ENCODE data around the gene CHP1.
"Not testable (repeated sequence)": the region's sequence is repeated elsewhere in the genome, so short reads cannot be mapped to it uniquely, and the experiment has no call there.

Gene CHP1

DNA sequence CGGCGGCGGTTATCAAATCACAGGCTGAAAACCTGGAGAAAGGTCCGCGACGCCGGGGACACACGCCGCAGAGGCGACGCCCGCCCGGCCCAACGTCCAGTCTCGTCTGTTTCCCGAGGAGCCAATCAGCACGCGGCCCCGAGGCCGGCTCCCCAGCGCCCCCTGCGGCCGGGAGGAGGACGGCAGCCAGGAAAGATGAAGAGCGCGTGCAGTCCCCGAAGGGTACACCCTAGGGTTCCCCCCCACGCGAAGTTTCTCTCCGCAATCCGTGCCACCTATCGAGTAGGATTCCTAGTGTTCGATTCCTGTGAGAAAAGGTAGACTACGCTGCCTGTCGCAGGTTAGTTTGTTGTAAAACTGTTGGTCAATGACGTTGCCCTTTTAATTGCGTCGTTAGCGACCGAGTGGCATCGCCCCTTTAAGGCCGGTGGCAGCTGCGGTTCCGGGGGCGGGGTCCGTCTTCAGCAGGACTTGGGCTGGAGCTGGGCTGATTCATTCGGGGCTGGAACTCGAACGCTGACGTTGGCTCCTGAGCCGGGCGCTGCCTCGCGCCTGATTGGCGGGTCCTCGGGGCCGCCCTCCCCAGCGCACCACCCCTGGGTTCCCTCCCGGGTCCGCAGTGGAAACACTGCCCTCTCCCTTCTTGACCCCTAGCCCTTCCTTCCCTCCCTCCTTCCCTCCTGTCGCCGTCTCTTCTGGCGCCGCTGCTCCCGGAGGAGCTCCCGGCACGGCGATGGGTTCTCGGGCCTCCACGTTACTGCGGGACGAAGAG, at the start of gene CHP1, which contains the start of gene EXD1:
Gene CHP1 (plus strand): TSS at position 619 of the 772 bp plus-strand sequence. CDS start 115 bp downstream, at position 734.
Gene EXD1 (minus strand): TSS at position 108 of the 772 bp plus-strand sequence. CDS start 4,182 bp downstream, outside the sequence.
- DNase-seq = peak; percentile 99

DNA sequence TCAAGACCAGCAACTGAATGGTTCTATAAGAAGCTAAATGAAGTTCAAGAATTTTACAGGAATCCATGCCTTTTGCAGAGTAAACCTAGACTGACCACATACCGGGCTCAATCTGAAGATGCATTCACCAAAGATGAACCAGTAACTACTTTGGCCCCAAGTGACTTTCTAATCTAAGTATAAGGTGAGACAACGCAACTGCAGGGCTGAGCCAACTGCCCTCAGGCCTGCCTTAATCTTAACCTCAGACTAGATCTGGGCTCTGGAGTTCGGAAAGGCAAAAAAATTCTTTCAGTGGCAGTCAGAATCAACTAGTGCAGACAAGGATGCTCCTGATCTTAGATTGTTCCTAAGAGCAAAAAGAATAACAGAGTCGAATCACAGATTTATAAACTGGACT, 48.8 kb upstream of the CHP1 start:
- no peak for DNase-seq

DNA sequence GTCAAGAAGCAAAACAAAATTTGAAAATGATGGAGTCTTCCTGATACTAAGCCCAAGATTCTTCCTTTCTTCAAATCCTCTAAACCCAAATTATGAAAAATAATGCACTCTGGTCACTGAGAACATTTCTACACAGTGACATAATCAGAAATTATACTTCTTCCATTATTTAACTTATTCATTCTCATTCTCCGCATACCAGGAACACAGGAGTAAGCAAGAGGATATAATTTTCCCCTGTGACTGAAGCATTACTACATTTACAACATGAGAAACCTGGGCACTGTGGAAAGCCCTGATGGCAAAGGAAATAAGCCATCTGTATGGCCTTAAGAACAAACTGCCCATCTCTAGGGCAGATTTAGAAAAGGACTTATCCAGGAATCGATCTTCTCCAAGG, 47.5 kb upstream of the CHP1 start:
- DNase-seq = no peak

DNA sequence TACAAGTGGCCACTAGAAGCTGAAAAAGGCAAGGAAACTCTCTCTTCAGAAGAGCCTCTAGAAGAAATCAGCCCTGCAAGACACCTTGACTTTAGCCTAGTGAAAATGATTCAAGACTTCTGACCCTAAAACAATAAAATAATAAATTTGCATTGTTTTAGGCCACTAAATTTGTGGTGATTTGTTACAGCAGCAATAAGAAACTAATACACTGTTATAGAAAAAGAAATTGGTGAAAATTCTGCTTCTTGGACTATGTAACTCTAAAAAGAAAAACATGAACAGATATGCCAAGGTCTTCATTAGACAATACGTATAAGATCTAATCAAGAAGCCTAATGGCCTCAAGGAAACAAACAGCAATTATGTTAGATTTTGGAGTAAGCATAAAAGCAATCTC, 36.6 kb upstream of the CHP1 start:
- no peak for DNase-seq

DNA sequence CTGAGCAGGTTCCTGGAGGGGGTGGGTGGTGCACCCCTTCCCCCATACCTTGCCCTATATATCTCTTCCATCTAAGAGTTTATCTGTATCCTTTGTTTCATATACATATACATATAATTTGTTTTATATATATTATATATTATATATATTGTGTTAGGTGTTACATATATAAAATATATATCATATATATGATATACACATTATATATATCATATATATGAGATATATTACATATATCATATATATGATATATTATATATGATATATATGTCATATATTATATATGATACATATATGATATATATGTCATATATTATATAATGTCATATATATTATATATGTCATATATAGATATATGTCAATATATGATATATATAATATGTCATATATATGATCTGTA, 31.6 kb upstream of the CHP1 start:
- no peak for DNase-seq

DNA sequence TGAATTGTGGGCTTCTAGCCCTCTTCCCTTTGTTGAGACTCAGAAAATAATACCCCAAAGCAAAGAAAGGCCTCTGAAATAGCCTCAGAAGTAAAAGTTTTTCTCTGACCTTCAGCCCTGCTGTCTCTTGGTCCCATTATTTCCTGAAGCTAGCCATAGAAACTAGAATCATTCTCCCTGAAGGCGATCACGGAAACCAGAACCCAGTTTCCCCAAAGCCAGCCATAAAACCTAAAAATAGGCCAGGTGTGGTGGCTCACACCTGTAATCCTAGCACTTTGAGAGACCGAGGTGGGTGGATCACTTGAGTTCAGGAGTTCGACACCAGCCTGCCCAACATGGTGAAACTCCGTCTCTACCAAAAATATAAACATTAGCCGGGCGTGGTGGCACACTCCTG, 27.7 kb upstream of the CHP1 start:
- no peak for DNase-seq

DNA sequence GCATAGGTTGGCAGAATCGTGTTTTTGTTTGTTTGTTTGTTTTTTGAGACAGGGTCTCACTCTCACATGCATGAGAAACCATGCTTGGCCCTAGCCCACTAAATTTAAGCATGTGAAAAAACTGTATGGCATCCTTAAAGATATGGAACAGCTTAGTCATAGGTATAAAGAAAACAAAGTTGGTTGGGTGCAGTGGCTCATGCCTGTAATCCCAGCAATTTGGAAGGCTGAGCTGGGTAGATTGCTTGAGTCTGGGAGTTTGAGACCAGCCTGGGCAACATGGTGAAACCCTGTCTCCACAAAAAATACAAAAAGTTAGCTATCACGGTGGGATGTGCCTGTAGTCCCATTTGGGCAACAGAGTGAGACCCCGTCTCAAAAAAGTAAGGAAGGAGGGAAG, 25.8 kb upstream of the CHP1 start:
- DNase-seq = no peak

DNA sequence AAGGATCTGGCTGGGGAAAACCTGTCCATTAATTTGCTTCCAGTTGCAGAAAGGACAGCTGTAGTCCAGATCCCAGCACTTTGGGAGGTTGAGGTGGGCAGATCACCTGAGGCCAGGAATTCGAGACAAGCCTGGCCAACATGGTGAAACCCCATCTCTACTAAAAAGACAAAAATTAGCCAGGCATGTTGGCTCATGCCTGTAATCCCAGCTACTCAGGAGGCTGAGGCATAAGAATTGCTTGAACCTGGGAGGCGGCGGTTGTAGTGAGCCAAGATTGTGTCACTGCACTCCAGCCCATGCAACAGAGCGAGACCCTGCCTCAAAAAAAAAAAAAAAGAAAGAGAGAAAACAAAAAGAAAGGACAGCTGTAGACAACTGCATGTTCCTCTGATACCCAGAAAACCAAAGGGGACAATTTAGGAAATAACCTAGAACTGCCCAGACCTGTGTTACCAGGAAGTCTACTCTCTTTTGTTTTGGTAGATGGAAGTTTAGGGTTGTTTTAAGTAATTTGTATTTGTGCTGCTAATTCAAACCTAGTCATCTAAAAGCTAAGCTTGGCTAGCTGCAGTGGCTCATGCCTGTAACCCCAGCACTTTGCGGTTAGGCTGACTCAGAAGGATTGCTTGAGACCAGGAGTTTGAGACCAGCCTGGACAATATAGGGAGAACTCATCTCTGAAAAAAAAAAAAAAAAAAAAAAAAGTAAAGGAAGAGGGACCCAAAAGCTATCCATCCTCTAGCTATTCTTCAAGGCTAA, 23.2 kb upstream of the CHP1 start:
- DNase-seq = no peak

DNA sequence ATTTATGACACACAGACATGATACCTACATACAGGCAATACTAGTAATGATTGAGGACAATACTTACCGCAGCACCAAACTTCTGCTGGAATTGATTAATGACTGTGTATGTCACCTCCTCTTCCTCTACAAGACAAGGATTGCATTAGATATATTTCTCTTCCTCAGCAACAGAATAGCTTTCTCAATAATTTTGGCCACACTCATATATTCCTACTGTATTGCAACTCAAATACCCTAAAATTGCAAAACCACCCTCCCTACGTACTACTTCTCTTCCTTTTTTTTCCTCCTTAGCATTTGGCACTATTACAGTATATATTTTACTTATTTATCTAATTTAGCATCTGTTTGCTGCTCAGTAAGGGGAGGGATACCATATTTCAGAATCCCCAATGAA, 15.4 kb upstream of the CHP1 start:
- no peak for DNase-seq

DNA sequence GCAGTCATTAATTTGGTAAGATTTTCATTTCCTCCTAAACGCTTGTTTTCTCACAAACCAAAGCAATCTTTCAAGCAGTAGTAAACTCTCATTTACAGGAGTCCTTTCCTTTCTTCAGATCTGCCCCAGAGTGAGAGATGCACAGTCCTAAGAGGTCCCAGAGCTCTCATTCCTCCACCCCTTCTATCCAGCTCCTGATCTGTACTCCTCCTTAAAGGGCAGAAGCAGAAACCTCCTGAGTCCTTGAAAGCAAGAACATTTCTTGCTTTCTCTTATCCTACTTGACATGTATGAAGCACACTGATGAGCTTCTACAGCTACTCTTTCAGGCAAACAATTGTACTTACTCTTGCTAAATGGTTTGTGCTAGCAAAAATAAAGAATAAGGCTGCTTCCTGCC, 12.2 kb upstream of the CHP1 start:
- no peak for DNase-seq

DNA sequence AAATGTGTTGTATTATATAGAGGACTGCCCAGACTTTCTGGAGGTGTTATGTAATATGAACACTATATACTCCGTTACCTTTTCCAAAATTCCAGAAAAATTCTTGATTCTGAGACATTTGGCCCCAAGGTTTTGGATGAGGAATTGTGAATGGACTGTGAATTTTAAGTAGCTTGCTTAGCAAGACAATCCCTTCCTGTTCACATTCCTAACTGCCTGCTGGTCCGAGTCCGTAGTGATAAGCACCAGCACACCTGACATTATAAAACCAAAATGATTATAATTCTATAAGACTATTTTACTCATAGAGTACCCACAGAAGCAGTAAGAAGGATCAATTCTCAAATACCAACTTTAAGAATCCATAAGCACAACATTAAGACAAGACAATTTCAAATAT, 11.7 kb upstream of the CHP1 start:
- no peak for DNase-seq

DNA sequence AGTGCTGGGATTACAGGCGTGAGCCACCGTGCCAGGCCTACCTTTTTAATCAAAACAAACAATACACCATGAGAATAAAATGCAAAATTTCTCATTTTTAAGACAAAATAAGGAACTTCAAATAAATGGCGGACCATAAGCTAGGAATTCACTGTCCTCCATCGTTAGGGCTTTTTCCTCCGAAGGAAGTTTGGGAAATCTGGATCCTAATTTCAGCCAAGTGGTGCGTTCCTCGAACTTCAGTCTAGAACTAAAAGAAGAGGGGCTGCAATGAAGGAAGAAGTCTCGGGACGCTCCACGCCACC, 771 bp upstream of the CHP1 start:
- no peak for DNase-seq

DNA sequence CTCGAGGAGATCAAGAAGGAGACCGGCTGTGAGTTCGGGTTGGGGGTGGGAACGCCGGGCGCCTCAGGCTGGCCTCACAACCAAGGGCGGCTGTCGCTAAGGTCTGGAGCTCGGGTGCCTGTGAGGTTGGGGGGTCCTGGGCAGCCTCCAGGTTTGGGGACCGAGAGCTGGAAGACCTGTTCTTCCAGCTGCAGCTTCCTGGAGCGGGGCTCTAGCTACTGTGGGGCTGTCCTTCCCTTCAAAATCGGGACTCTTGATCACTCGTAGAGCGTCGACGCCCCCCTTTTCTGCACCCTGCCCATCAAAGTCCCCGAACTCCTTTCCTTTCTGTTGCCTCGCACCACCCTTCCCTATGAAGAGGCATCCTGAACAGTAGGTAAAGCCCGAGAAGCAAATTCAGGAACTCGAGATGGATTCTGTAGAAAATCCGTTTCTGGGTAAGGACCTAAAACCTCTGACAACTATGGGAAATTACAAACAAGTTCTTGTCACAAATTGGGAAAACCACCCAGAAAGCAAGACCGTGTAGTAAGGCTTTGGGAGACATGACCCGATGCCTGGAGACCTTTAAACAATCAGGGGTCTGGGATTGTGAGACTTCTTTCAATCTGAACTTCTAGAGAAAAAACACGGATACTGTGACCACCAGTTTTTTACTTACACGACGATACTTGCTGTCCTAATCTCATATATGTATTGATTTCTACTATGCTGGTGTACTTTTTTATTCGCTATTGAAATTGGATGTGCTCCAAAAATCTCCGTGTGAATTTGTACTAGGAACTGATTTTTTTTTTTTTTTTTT, 556 bp downstream of the CHP1 start:
- DNase-seq = no peak

DNA sequence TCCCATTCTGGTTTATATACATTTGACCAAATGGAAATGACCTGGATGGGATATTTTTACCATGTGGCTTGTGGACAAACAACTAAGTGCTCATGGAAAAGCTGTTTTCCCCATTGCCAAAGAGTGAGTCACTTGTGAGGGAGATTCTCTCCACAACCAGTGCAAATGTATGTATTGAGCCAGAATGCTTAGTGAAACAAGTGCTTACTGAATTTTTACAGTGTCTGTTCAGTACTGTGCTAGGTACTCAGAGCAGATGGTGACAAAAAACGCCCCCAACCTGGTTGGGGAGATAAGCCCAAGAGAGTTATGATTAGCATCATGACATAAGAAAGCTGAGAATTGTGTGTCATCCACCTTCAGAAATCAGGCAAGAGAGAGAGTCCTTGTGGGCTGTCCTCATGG, 2.3 kb downstream of the CHP1 start:
- DNase-seq = no peak

DNA sequence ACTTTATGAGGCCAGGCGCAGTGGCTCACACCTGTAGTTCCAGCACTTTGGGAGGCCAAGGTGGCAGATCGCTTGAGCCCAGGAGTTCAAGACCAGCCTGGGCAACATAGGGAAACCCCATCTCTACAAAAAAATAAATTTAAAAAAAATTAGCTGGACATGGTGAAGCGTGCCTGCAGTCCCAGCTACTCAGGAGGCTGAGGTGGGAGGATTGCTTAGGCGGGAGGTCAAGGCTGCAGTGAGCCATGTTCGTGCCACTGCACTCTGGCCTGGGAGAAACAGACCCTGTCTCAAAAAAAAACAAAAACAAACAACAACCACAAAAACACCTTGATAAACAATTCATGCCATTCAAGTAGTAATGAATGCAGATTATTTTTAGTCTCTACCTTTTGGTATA, 4.2 kb downstream of the CHP1 start:
- DNase-seq = not testable (repeated sequence)

DNA sequence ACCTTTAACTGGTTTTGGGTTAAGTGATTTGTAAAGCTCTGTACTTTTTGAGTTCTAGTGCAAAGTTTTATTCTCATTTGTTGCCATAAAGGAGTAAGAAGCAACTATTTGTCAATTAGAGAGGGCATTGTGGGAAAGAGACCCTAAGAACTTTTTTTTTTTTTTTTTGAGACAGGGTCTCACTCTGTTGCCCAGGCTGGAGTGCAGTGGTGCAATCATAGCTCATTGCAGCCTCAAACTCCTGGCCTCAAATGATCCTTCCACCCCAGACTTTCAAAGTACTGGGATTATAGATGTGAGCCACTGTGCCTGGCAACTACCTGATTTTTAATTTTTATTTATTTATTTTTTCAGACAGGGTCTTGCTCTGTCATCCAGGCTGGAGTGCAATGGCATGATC, 4.9 kb downstream of the CHP1 start:
- DNase-seq = no peak

DNA sequence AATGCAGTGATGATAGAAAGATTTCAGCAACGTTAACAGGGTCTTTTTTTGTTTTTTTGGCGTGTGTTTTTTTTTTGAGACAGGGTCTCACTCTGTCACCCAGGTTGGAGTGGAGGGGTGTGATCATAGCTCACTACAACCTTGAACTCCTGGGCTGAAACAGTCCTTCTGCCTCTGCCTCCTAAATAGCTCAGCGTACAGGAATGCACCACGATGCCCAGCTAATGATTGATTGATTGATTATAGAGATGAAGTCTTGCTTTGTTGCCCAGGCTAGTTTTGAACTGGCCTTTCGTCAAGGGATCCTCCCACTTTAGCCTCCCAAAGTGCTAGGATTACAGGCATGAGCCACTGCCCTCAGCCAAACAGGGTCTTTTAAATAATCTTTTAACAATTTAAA, 7.0 kb downstream of the CHP1 start:
- no peak for DNase-seq

DNA sequence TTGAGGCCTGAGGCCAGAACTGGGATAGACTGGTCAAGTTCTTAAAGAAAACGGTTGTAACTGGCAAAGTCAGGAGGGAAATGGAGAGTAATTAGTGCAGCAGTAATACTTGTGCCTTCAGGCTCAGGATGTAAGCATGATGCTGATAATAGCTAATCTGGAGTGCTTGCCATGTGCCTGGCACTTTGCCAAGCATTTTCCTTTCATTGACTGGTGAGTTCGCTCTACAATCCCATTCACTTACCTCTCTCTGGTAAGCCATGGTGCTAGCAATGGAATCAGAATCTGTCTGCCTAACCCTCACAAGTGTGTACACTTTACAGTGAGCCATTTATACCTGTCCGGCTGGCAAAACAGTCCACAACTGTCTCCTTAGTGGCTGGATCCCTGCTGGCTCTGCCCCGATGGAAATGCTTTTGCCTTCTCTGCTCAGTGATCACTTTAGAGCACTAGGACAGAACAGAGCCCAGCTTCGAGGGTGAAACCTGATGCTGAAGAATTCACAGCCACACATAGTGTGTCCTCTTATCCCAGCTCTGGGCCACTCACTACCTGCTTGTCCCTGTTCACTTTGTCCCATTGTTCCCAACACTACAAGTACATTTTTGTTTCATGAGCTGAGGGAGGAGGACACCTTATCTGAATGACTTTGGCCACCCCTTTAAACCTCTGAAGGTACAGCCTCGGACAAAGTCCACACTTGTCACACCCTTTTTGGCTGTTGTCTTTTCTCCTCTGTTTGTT, 10.3 kb downstream of the CHP1 start:
- no peak for DNase-seq

DNA sequence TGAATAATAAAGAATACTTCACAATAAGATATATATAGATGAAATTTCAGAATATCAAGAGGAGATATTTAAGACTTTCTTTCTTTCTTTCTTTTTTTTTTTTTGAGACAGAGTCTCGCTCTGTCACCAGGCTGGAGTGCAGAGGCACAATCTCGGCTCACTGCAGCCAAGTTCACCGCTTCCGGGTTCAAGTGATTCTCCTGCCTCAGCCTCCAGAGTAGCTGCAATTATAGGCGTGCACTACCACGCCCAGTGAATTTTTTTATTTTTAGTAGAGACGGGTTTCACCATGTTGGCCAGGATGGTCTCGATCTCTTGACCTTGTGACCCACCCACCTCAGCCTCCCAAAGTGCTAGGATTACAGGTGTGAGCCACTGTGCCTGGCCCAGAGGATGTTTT, 19.7 kb downstream of the CHP1 start:
- DNase-seq = not testable (repeated sequence)

DNA sequence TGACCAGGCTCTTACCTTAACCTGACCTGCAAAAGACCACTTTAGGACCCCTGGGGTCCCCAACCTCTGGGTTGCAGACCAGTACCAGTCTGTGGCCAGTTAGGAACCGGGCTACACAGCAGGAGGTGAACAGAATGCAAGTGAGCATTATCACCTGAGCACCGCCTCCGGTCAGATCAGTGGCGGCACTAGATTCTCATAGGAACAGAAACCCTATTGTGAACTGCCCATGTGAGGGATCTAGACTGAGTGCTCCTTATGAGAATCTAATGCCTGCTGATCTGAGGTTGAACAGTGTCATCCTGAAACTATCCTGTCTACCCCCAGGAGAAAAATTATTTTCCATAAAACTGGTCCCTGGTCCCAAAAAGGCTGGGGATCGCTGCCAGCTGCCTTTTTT, 20.3 kb downstream of the CHP1 start:
- no peak for DNase-seq

DNA sequence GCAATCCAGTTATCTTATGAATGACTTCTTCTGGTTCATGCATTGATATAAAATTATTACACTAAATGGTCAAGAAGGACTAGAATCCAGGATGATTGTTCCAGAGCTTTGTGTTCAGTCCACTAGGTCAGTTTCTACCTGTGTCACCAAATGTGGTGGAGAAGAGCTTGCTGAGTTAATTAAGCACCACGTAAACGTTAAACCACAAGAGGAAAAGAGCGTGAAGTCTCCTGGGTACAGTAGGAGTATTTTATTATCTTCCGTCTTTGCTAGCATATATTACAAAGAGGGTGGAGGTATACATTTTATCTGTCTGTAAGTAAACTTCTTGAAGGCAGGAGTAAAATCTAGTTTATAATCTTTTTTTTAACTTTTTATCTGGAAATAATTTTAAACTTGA, 23.5 kb downstream of the CHP1 start:
- no peak for DNase-seq

DNA sequence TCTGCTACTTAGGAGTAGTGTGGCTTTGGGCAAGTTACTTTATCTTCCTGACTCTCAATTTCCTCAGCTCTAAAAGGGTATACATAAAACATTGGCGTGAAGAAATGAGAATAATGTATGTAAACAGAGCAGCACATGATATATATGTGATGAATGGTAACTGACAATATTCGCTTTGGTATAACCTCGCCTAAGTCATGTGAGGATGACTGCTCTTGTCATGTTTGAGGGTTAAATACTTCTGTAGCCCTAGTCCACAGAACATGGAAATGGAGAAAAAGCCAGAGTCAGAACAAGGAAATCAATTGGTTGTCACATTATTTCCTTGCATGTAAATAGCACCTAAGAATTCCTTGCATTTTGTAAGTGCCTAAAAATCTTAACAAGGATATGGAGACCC, 25.0 kb downstream of the CHP1 start:
- DNase-seq = no peak

DNA sequence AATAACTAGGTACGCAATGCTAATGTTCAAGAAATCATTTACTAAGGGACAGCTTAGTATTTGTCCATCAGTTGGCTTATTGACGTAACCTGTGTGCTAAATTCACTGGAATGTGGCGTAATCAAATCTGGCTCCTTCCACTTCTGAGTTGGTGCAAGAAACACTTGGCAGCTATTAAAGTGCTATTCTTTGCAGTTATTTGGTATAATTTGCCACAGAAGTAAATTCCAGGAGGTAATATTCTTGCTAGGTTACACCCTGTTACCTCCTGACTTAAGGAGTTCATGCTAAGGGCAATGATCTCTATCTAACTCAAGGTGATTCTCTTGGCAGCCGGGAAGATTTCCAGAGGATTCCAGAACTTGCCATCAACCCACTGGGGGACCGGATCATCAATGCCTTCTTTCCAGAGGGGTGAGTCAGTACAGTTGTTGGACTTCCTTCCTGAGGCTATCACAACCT, 25.5 kb downstream of the CHP1 start:
- DNase-seq = no peak
